Measurements from ENCODE around the gene RAD51. TPM values are rescaled to one million over a fixed set of nuclear protein-coding genes. Genes with fewer than 3 reads are reported as not detected.

The RAD51 gene
- total and polyA plus RNA-seq, 2 of the 8 experiments (the other 6 are each of a cell fraction or from before 2014, with no cell fraction given): 32.2 to 42.4 TPM

GRCh38 chr15:40759961-40760360 is 65.0 kb downstream of the RAD51 start (continued):
- TF ChIP-seq CHD7 (IDR thresholded peaks at IDR 0.05; ENCODE audit: insufficient replicate concordance, low read length) (no peak), JUN (IDR thresholded peaks at IDR 0.05; ENCODE audit: low read depth, low read length) (no peak), USF2 (IDR thresholded peaks at IDR 0.05; ENCODE audit: low read length) (no peak), TAF1 (IDR thresholded peaks at IDR 0.05; ENCODE audit: low read depth, low read length) (no peak), CBX5 (IDR thresholded peaks at IDR 0.05; ENCODE audit: low read depth, low read length) (no peak), HDAC2 (IDR thresholded peaks at IDR 0.05; ENCODE audit: borderline replicate concordance in 1 of 2, low read depth in 2 of 2, low read length in 2 of 2) (no peak), SAP30 (IDR thresholded peaks at IDR 0.05; ENCODE audit: insufficient read depth, insufficient replicate concordance, low read length) (no peak), CHD1 (IDR thresholded peaks at IDR 0.05; ENCODE audit: low read depth, low read length) (no peak), POU5F1 (IDR thresholded peaks at IDR 0.05; ENCODE audit: low read depth, low read length) (no peak), HDAC6 (IDR thresholded peaks at IDR 0.05; ENCODE audit: low read depth, low read length) (no peak)
